GM19043 (cell line): ENCODE measurements around the gene PIP4K2A.
"Not testable (repeated sequence)": the region's sequence is repeated elsewhere in the genome, so short reads cannot be mapped to it uniquely, and the experiment has no call there.

ENCODE experiments used
- ATAC-seq: cut with Tn5 transposase; IDR thresholded peaks from one replicate; pipeline ENCODE4 v1.9.1; 2021; ENCODE audit warnings: low read depth; ENCODE audit not compliant: unreplicated experiment

The PIP4K2A gene

GRCh38 chr10:22536620-22537019, 177.8 kb downstream of the PIP4K2A start:
- no peak for ATAC-seq

DNA sequence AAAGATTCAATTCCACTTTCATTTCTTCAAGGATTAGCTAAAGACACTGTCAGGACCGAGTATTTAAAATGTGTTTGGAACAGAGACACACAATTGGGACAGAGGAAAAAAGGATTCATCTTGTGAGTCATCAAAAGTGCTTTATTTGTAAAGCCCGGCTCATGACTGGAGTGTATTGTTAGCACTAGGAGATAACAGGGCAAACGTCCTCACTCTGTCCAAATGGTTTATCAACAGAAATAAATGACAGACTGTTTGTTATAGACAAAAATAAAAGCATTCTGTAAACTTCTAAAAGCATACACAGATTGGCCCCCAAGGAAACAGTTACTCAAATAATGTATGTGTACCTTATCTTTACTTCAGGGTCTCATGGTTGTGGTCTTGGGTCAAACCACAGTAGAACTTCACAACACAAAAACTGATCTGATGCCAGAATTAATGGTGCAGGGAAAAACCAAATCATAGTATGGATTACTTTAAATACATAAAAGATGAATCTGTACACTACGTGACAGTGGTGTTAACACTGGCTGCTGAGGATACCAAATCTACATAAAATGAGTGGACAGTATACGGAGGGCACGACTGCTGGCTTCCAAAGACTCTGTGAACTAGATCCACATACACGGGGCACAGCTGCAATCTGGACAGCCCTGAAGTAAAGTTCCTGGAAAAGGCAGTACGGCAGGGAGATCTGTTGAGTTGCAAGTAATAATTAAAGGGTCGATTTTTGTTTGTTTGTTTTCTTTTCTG, 179.4 kb downstream of the PIP4K2A start:
- no peak for ATAC-seq

- no peak for ATAC-seq
Observed at GRCh38 chr10:22531441-22531840, 182.9 kb downstream of the PIP4K2A start.

DNA sequence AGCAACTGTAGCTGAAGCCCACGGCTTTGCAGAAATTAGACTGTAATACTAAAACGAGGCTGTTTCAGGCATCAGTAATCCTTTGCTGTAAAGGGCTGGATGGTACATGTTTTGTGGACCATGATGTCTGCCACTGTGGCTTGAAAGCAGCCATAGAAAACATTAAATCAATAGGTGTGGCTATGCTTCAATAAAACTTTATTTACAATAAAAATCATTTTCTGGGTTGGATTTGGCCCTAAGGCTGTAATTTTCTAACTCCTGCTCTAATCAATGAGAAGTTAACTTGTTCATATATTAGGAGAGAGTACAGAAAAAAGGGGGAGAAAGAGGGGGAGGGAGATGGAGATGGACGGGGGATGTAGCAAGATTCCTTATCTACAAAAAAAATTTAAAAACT, 183.4 kb downstream of the PIP4K2A start:
- ATAC-seq: no peak

DNA sequence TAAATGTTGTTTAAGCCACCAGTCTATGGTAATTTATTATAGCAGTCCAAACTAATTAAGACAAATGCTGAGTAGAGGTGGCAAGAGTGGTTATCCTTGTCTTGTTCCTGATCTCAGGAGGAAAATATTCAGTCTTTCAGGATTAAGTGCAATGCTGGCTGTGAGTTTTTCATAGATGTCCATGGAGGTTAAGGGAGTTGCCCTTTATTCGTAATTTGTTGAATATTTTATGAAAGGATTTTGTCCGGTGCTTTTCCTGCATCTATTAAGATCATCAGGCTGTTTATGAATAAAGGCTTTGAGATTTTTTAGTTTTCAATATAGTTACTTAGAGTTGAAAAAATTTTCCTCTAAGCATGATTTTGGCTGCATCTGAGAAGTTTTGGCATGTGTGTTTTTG, 186.9 kb downstream of the PIP4K2A start:
- ATAC-seq: no peak

DNA sequence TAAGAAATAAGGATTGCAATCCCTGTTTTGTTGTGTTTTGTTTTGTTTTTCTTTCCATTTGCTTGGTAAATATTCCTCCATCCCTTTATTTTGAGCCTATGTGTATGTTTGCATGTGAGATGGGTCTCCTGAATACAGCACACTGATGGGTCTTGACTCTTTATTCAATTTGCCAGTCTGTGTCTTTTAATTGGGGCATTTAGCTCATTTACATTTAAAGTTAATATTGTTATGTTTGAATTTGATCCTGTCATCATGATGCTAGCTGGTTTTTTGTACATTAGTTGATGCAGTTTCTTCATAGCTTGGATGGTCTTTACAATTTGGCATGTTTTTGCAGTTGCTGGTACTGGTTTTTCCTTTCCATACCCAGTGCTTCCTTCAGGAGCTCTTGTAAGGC, 190.0 kb downstream of the PIP4K2A start:
- ATAC-seq: not testable (repeated sequence)

DNA sequence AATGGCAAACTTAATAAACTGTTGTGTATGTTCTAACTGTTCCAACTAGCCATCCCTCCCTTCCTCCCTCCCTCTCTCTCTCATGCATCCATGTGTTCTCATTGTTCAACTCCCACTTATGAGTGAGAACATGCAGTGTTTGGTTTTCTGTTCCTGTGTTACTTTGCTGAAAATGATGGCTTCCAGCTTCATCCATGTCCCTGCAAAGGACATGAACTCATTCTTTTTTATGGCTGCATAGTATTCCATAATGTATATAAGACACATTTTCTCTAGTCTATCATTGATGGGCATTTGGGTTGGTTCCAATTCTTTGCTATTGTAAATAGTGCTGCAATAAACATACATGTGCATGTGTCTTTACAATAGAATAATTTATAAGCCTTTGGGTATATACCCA, 193.7 kb downstream of the PIP4K2A start:
- not testable (repeated sequence) for ATAC-seq

- no peak for ATAC-seq
Observed at GRCh38 chr10:22518167-22518724, 196.1 kb downstream of the PIP4K2A start.

GRCh38 chr10:22515009-22515408, 199.4 kb downstream of the PIP4K2A start:
- no peak for ATAC-seq

- ATAC-seq: not testable (repeated sequence)
Observed at GRCh38 chr10:22514414-22514758, 200.0 kb downstream of the PIP4K2A start.

GRCh38 chr10:22513483-22514413, 200.6 kb downstream of the PIP4K2A start:
- ATAC-seq: not testable (repeated sequence)

DNA sequence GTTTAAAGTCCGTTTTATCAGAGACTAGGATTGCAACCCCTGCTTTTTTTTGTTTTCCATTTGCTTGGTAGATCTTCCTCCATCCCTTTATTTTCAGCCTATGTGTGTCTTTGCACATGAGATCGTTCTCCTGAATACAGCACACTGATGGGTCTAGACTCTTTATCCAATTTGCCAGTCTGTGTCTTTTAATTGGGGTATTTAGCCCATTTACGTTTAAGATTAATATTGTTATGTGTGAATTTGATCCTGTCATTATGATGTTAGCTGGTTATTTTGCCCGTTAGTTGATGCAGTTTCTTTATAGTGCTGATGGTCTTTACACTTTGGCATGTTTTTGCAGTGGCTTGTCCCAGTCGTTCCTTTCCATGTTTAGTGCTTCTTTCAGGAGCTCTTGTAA, 202.4 kb downstream of the PIP4K2A start:
- ATAC-seq: not testable (repeated sequence)

DNA sequence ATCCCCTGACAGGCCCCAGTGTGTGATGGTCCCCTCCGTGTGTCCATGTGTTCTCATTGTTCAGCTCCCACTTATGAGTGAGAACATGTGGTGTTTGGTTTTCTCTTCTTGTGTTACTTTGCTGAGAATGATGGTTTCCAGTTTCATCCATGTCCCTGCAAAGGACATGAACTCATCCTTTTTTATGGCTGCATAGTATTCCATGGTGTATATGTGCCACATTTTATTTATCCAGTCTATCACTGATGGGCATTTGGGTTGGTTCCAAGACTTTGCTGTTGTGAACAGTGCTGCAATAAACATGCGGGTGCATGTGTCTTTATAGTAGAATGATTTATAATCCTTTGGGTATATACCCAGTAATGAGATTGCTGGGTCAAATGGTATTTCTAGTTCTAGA, 206.2 kb downstream of the PIP4K2A start:
- not testable (repeated sequence) for ATAC-seq

GRCh38 chr10:22505911-22506685, 208.3 kb downstream of the PIP4K2A start:
- no peak for ATAC-seq

DNA sequence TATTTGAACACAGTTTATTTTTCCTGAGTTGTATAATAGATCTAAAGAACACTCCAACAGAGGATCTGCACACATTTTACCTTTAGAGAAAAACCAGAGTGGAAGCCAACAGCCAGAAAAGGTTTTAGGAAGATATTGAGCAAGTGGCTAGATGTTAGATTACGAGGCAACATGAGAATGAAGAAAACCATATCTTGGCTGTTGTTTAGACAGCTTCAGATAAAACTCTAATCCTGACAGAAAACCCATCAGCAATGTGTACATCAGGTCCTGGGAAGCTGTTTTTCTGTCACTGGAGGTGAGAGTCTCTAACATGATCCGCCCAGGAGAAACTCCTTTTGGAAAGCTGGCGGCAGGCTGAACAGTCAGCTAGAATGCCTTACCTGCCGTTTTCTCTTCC, 209.6 kb downstream of the PIP4K2A start:
- ATAC-seq: no peak

GRCh38 chr10:22503315-22504088, 210.9 kb downstream of the PIP4K2A start:
- ATAC-seq: no peak

DNA sequence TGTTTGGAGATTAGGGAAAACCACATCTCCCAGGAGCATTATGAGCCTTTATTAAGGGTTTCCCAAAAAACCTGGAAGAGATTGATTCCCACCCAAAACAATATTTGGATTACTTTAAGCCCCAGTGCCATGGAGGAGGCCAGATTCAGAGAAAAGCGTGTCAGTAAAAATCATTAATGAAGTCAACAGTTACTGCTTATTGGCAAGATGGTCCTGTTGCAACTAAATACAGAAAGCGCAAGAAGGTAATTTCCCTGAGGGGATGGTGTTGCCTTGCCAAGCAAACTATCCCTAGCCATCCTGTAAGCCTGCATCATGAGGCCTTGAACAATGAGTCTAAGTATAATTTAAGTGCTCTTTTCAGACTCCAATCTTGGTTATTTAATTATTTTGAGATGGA, 212.5 kb downstream of the PIP4K2A start:
- ATAC-seq: no peak

- no peak for ATAC-seq
Observed at GRCh38 chr10:22501413-22501812, 213.0 kb downstream of the PIP4K2A start.

- ATAC-seq: no peak
Observed at GRCh38 chr10:22500656-22501340, 213.6 kb downstream of the PIP4K2A start.
